ENCODE data around the gene ANHX. TPM values are rescaled to one million over a fixed set of nuclear protein-coding genes. Genes with fewer than 3 reads are reported as not detected.
"Not testable (repeated sequence)": the region's sequence is repeated elsewhere in the genome, so short reads cannot be mapped to it uniquely, and the experiment has no call there.

Gene ANHX
- not detected for polyA plus RNA-seq

- no peak within 1 kb of the TSS for H3K27ac ChIP-seq (ENCODE audit: low read depth, low read length)
- WGBS, 3 donors = 37 to 45% (median 37%) methylated on average over 25 to 61 of the region's 61 CpGs
These were observed at the start of gene ANHX for GRCh38 chr12:133235401-133236112. Gene ANHX, minus strand, starts transcription at chr12:133235877. Its CDS starts 1,521 bp downstream, at chr12:133234356.

GRCh38 chr12:133264668-133265067 is 29.0 kb upstream of the ANHX start:
- H3K27ac ChIP-seq (ENCODE audit: low read depth, low read length) = not testable (repeated sequence)
- WGBS, 3 donors = 93 to 98% (median 93%) methylated on average over 11 of the region's 11 CpGs

- WGBS, 3 donors = 78 to 83% (median 80%) methylated on average over 33 of the region's 33 CpGs
- H3K27ac ChIP-seq (ENCODE audit: low read depth, low read length) = no peak overlapping the region
These were observed 28.5 kb upstream of the ANHX start for GRCh38 chr12:133264173-133264572.

- 34 to 42% (median 41%) methylated on average over 1 of the region's 1 CpG for WGBS, 3 donors
- no peak overlapping the region for H3K27ac ChIP-seq (ENCODE audit: low read depth, low read length)
These were observed 20.6 kb upstream of the ANHX start for GRCh38 chr12:133256321-133256720.

- WGBS, 3 donors = 15 to 31% (median 30%) methylated on average over 1 of the region's 1 CpG
These were observed 20.2 kb upstream of the ANHX start for GRCh38 chr12:133255833-133256232.

GRCh38 chr12:133251732-133252131 is 16.1 kb upstream of the ANHX start:
- H3K27ac ChIP-seq (ENCODE audit: low read depth, low read length) = no peak overlapping the region
- 48 to 68% (median 66%) methylated on average over 6 of the region's 6 CpGs for WGBS, 3 donors

More at GRCh38 chr12:133255833-133256232, 20.2 kb upstream of the ANHX start:
- not testable (repeated sequence) for H3K27ac ChIP-seq (ENCODE audit: low read depth, low read length)

- H3K27ac ChIP-seq (ENCODE audit: low read depth, low read length) = no peak overlapping the region
- 83 to 92% (median 89%) methylated on average over 12 of the region's 12 CpGs for WGBS, 3 donors
These were observed 879 bp upstream of the ANHX start for GRCh38 chr12:133236556-133236955.

GRCh38 chr12:133236144-133236543 is 467 bp upstream of the ANHX start:
- 39 to 50% (median 44%) methylated on average over 26 to 43 of the region's 44 CpGs for WGBS, 3 donors
- H3K27ac ChIP-seq (ENCODE audit: low read depth, low read length) = no peak overlapping the region

- no peak overlapping the region for H3K27ac ChIP-seq (ENCODE audit: low read depth, low read length)
- 51 to 60% (median 58%) methylated on average over 19 to 20 of the region's 20 CpGs for WGBS, 3 donors
These were observed 706 bp downstream of the ANHX start for GRCh38 chr12:133234971-133235370.

GRCh38 chr12:133233993-133234564 is 1.6 kb downstream of the ANHX start:
- WGBS, 3 donors = 86 to 90% (median 88%) methylated on average over 18 of the region's 18 CpGs
- no peak overlapping the region for H3K27ac ChIP-seq (ENCODE audit: low read depth, low read length)

GRCh38 chr12:133233006-133233405 is 2.7 kb downstream of the ANHX start:
- no peak overlapping the region for H3K27ac ChIP-seq (ENCODE audit: low read depth, low read length)
- WGBS, 3 donors = 73 to 85% (median 80%) methylated on average over 6 of the region's 6 CpGs

- H3K27ac ChIP-seq (ENCODE audit: low read depth, low read length) = no peak overlapping the region
- 70 to 79% (median 70%) methylated on average over 3 of the region's 3 CpGs for WGBS, 3 donors
These were observed 4.7 kb downstream of the ANHX start for GRCh38 chr12:133231001-133231400.

- no peak overlapping the region for H3K27ac ChIP-seq (ENCODE audit: low read depth, low read length)
These were observed 8.3 kb downstream of the ANHX start for GRCh38 chr12:133227281-133227852.

GRCh38 chr12:133226690-133227089 is 9.0 kb downstream of the ANHX start:
- H3K27ac ChIP-seq (ENCODE audit: low read depth, low read length) = no peak overlapping the region
- WGBS, 3 donors = 69 to 84% (median 80%) methylated on average over 8 of the region's 8 CpGs

More at GRCh38 chr12:133227281-133227852, 8.3 kb downstream of the ANHX start:
- 65 to 83% (median 73%) methylated on average over 7 of the region's 7 CpGs for WGBS, 3 donors

- WGBS, 3 donors = 76 to 88% (median 79%) methylated on average over 4 of the region's 4 CpGs
These were observed 10.2 kb downstream of the ANHX start for GRCh38 chr12:133225527-133225926.

GRCh38 chr12:133222211-133222610 is 13.5 kb downstream of the ANHX start:
- 83 to 85% (median 83%) methylated on average over 10 of the region's 10 CpGs for WGBS, 3 donors
- H3K27ac ChIP-seq (ENCODE audit: low read depth, low read length) = no peak overlapping the region

More at GRCh38 chr12:133225527-133225926, 10.2 kb downstream of the ANHX start:
- H3K27ac ChIP-seq (ENCODE audit: low read depth, low read length) = no peak overlapping the region

- no peak overlapping the region for H3K27ac ChIP-seq (ENCODE audit: low read depth, low read length)
- 72 to 88% (median 87%) methylated on average over 15 to 16 of the region's 16 CpGs for WGBS, 3 donors
These were observed 14.4 kb downstream of the ANHX start for GRCh38 chr12:133221241-133221640.

GRCh38 chr12:133220521-133220920 is 15.2 kb downstream of the ANHX start:
- 86 to 95% (median 86%) methylated on average over 6 of the region's 6 CpGs for WGBS, 3 donors
- no peak overlapping the region for H3K27ac ChIP-seq (ENCODE audit: low read depth, low read length)

- no peak overlapping the region for H3K27ac ChIP-seq (ENCODE audit: low read depth, low read length)
- WGBS, 3 donors = 58 to 91% (median 79%) methylated on average over 3 of the region's 3 CpGs
These were observed 18.5 kb downstream of the ANHX start for GRCh38 chr12:133217219-133217618.

Data from adipose tissue (tissue), 3 donors.